Activated T-cell treated with anti-CD3 and anti-CD28 coated beads, Interleukin-2, amount 50 U/mL, for 24 hours (primary cell): Measurements from ENCODE around the gene ULK4.
"Not testable (repeated sequence)": the region's sequence is repeated elsewhere in the genome, so short reads cannot be mapped to it uniquely, and the experiment has no call there.

Source experiments
- DNase-seq: peaks from one replicate; pipeline ENCODE4 v3.0.0-alpha.2; 2020
- H3K27ac Mint-ChIP-seq: 2 replicates; pipeline ENCODE4 v1.8.0; 2020; ENCODE audit warnings: mild to moderate bottlenecking, mixed read lengths
- H3K27me3 Mint-ChIP-seq: 2 replicates; pipeline ENCODE4 v1.8.0; 2020; ENCODE audit warnings: mixed read lengths
- H3K36me3 Mint-ChIP-seq: 2 replicates; pipeline ENCODE4 v1.8.0; 2020; ENCODE audit warnings: low read depth, mixed read lengths
- H3K4me1 Mint-ChIP-seq: 2 replicates; pipeline ENCODE4 v1.8.0; 2020; ENCODE audit warnings: low read depth, mixed read lengths
- H3K4me3 Mint-ChIP-seq: 2 replicates; pipeline ENCODE4 v1.8.0; 2020; ENCODE audit warnings: mild to moderate bottlenecking, moderate library complexity, mixed read lengths
- H3K9me3 Mint-ChIP-seq: 2 replicates; pipeline ENCODE4 v1.8.0; 2020; ENCODE audit warnings: mixed read lengths

The ULK4 gene

DNA sequence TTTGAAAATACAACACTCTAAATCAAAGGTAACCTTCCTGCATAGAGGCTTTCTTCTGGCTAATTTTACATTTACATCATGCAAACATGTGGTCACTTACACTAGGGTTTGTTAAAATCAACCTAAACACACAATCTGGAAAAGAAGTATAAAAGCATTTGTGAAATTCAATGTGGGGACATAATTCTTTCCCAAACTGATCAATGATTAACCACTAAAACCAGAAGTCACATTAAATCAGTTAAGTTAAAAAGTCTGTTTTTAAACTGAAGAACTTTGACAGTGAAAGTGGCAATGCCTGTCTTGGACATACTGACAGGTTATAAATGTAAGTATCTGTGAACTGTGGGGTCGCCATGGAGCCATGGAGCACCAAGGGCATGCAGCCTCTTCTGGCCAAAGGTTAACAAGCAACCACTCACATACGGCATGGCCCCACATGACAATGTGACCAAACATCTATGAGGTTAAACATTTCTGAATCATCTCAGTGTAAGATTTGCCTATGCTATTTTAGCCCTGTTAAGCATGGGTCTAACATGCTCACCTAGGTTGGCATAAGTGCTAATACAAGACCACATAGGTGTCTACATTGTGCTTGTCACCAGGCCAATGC, 484.4 kb downstream of the ULK4 start:
- H3K4me1 Mint-ChIP-seq, result no peaks in the 10 kb centered on the region
- no peak overlapping the region for H3K4me3 Mint-ChIP-seq
- peaks cover 19% of the 10 kb centered on the region for H3K9me3 Mint-ChIP-seq
- H3K36me3 Mint-ChIP-seq, result peaks cover 9% of the 10 kb centered on the region
- no peaks in the 10 kb centered on the region for H3K27me3 Mint-ChIP-seq
- no peak for DNase-seq
- H3K27ac Mint-ChIP-seq, result no peak overlapping the region

DNA sequence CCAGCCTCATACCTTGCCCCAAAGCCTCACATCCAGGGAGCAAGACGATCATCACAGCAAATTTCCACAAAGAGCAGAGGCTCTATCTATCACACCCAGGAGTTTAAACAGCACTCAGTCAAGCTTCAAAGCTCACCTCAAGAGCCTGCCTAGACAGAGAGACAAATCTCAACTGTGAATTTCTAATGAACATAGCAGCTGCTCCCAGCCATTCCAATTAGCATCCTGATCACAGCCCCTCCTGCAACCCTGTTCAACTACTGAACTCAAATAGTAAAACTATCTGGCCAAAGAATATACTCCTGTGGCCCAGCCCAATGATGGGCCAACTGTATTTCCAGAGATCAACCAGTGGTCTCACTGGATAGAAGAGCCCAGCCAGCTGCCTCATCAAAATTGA, 492.8 kb downstream of the ULK4 start:
- no peaks in the 10 kb centered on the region for H3K4me1 Mint-ChIP-seq
- DNase-seq, result no peak
- no peak overlapping the region for H3K27ac Mint-ChIP-seq
- H3K27me3 Mint-ChIP-seq, result no peaks in the 10 kb centered on the region
- H3K9me3 Mint-ChIP-seq, result peaks cover 38% of the 10 kb centered on the region
- H3K36me3 Mint-ChIP-seq, result peaks cover 15% of the 10 kb centered on the region
- no peak overlapping the region for H3K4me3 Mint-ChIP-seq

DNA sequence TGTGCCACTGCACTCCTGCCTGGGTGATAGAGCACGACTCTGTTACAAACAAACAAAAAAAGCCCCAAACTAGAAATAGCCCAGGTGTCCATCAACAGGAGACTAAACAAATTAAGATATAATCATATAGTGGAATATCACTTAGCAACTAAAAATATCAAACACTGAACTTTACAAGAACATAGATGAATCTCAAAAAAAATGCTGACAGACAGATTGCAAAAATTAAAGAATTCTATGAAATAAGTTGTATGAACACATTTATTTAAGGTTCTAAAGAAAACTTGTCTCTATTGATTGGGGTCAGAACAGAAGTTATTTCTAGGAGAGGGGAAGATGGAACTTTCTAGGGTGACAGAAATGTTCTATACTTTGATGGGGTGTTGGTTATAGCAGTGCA, 494.4 kb downstream of the ULK4 start:
- H3K4me3 Mint-ChIP-seq, result no peak overlapping the region
- no peaks in the 10 kb centered on the region for H3K27me3 Mint-ChIP-seq
- H3K27ac Mint-ChIP-seq, result no peak overlapping the region
- DNase-seq, result no peak
- no peaks in the 10 kb centered on the region for H3K4me1 Mint-ChIP-seq
- peaks cover 11% of the 10 kb centered on the region for H3K36me3 Mint-ChIP-seq
- H3K9me3 Mint-ChIP-seq, result peaks cover 30% of the 10 kb centered on the region

DNA sequence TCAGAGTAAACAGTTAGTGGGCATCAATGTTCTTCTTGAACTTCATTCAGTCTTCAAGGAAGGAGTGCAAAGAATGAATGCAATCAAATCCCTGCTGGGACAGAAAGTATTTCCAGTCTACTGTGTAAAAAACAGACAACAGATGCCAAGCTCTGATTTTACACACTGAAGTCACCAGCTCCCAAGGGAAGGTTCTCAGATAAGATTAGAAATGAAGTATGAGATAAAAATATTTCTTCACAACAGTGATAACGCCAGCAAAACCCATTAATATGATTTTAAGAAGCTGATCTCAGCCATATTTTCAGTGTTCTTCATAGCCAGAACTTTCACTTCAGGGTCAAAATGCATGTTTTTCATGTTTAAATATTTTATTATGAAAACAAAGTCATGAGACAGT, 497.0 kb downstream of the ULK4 start:
- DNase-seq, result no peak
- Mint-ChIP-seq H3K27me3 (no peaks in the 10 kb centered on the region), H3K27ac (no peak overlapping the region), H3K4me1 (no peaks in the 10 kb centered on the region), H3K4me3 (no peak overlapping the region), H3K36me3 (peaks cover 5% of the 10 kb centered on the region), H3K9me3 (peaks cover 12% of the 10 kb centered on the region)

DNA sequence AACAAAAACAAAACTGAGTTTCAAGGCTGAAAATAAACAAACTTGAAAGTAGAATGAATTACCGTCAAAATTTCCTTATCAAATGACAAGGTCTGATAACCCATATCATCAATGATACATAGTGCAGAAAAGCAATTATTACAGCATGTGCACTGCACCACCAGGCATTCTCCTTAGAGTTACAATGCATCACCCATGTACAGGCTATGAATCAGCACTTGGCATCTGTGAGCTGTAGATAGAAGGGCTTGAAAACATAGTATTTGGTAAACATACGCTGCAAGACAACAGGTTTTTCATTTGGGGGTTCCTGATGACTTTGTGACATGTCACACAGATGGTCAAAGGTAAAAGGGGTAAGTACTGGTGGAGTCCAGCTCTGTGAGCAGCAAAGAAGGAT, 497.5 kb downstream of the ULK4 start:
- Mint-ChIP-seq H3K4me3 (no peak overlapping the region), H3K9me3 (peaks cover 7% of the 10 kb centered on the region), H3K36me3 (peaks cover 3% of the 10 kb centered on the region), H3K4me1 (no peaks in the 10 kb centered on the region), H3K27me3 (no peaks in the 10 kb centered on the region), H3K27ac (no peak overlapping the region)
- no peak for DNase-seq

DNA sequence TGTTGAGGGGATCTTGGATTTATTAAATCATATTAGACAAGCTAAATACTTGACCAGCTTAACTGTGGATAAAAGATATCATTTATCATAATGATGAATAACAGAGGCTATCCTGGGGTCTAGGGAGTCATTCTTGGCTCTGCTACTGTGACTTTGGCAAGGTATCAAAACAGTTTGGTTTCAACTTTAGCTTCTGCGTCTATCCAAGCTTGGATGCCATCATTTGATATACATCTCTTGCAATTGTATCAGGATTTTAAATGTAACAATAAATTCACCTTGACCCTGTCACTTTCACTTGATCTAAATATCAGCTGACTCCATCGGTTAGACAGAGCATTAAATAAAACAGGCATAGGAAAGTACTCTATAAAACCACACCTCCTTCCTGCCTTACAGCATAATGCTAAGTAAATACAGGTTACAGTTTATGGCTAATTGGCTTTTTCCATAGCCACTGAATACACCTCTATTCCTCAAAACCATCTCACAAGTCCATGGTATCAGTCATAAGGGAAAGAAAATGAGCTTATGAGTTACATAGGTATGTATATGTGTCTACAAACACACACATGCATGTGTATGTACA, 499.7 kb downstream of the ULK4 start:
- H3K36me3 Mint-ChIP-seq, result peaks cover 3% of the 10 kb centered on the region
- no peaks in the 10 kb centered on the region for H3K27me3 Mint-ChIP-seq
- no peak overlapping the region for H3K4me3 Mint-ChIP-seq
- H3K27ac Mint-ChIP-seq, result no peak overlapping the region
- H3K9me3 Mint-ChIP-seq, result no peaks in the 10 kb centered on the region
- no peaks in the 10 kb centered on the region for H3K4me1 Mint-ChIP-seq
- DNase-seq, result no peak

DNA sequence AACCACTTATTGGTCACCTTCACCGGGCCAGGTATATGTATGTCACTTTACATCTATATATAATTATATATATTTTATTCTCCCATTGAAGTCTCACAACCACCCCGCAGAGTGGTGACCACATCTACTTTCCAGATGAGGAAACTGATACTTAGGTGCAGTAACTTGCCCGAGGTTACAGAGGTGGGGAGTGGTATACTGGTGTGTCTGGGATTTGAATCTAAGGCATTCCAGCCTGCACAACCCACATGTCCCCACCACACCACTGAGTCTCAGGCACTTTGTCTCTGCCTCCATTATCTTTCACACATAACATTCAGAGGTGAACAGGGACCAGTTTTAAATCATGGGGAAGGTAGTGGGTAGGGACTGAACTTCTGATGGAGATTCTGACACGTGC, 501.2 kb downstream of the ULK4 start:
- H3K36me3 Mint-ChIP-seq, result peaks cover 3% of the 10 kb centered on the region
- no peaks in the 10 kb centered on the region for H3K9me3 Mint-ChIP-seq
- H3K27ac Mint-ChIP-seq, result no peak overlapping the region
- no peaks in the 10 kb centered on the region for H3K4me1 Mint-ChIP-seq
- DNase-seq, result no peak
- H3K27me3 Mint-ChIP-seq, result no peaks in the 10 kb centered on the region
- no peak overlapping the region for H3K4me3 Mint-ChIP-seq

DNA sequence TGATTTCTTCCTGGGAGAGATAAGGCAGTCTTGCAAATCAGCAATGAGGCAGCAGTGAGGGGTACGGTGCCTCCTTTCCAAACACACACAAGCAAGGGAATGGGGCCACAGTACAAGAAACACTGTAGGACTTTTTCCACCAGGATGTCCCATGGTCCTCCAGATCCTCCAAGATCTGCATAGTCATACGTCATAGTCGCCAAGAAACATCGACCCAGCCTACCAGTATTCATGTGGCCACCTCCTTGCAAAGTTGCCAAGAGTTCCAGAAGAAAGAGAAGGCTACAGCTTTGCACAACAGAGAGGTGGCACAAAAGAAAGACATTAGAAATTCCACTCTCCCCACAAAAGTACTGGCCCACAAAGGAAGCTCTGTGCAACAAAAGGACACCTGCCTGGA, 504.7 kb downstream of the ULK4 start:
- no peak for DNase-seq
- H3K27ac Mint-ChIP-seq, result no peak overlapping the region
- H3K27me3 Mint-ChIP-seq, result no peaks in the 10 kb centered on the region
- no peaks in the 10 kb centered on the region for H3K9me3 Mint-ChIP-seq
- H3K4me3 Mint-ChIP-seq, result no peak overlapping the region
- H3K4me1 Mint-ChIP-seq, result no peaks in the 10 kb centered on the region
- peaks cover 20% of the 10 kb centered on the region for H3K36me3 Mint-ChIP-seq

DNA sequence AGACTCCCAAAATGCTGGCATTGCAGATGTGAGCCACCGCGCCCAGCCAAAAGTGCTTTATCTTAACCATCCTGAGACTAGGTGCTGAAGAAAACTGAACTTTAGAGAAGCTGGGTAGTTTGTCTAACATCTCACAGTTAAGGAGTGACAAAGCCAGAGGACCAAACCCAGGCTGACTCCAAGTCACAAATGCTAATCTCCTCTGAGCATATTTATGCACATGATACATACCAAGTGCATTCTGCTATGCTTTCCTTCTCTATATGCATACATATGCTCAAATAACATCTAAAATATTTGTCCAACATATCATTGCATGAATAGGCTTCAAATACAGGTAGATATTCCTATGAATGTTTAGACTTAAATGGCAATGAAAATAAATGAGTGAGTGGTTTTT, 505.7 kb downstream of the ULK4 start:
- Mint-ChIP-seq H3K9me3 (no peaks in the 10 kb centered on the region), H3K27ac (no peak overlapping the region), H3K4me1 (no peaks in the 10 kb centered on the region), H3K36me3 (peaks cover 20% of the 10 kb centered on the region), H3K4me3 (no peak overlapping the region), H3K27me3 (no peaks in the 10 kb centered on the region)
- DNase-seq, result no peak

DNA sequence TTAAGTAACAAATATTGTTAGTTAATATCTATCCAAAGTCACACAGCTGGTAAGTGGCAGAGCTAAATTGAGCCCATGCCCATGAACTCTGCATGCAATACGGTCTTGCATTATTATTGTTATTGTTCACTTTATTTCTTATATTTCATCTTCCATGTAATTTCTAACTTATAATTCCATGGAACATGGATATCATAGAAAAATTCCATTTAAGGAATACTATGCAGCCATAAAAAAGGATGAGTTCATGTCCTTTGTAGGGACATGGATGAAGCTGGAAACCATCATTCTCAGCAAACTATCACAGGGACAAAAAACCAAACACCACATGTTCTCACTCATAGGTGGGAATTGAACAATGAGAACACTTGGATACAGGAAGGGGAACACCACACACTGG, 508.3 kb downstream of the ULK4 start:
- not testable (repeated sequence) for H3K27ac Mint-ChIP-seq, H3K9me3 Mint-ChIP-seq, H3K27me3 Mint-ChIP-seq, DNase-seq, H3K4me3 Mint-ChIP-seq, H3K4me1 Mint-ChIP-seq
- peaks cover 20% of the 10 kb centered on the region for H3K36me3 Mint-ChIP-seq

DNA sequence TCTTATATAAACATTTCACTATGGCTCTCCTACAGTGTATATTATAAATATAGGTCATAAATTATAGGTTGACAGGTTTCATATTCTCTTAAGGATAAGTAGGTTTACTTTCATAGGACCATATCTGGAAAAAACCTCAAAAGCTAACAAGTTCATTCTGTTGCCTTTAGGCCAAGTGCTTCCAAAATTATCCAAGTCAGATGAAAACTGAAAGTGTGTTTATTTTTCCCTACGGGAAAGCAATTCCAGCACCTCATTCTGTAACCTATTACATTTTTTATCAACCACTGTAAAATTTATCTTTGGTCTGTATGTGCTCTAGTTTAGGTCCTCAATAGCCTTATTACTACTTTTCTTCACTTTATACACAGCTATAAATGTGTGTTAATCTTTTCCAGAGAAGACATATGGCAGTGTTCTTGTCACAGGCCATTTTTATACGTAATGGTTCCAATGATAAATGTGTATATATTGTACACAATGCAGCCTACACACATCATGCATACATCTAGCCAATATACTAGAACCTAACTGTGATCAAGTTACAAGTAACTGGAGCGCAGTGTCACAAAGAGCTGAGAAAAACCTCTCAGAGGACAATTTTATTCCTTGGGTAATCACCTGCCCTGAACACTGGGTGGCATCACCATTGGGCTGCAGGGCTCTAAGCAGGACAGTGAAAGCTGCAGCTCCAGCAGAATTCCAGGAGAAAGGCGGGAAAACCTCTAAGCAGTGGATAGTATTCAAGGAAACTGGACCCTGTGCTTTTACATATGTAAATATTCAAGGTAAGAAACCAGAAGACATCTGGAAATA, 511.3 kb downstream of the ULK4 start:
- Mint-ChIP-seq H3K4me3 (no peak overlapping the region), H3K27ac (no peak overlapping the region), H3K9me3 (peaks cover 2% of the 10 kb centered on the region), H3K27me3 (no peaks in the 10 kb centered on the region), H3K36me3 (peaks cover 31% of the 10 kb centered on the region), H3K4me1 (no peaks in the 10 kb centered on the region)
- DNase-seq, result no peak

DNA sequence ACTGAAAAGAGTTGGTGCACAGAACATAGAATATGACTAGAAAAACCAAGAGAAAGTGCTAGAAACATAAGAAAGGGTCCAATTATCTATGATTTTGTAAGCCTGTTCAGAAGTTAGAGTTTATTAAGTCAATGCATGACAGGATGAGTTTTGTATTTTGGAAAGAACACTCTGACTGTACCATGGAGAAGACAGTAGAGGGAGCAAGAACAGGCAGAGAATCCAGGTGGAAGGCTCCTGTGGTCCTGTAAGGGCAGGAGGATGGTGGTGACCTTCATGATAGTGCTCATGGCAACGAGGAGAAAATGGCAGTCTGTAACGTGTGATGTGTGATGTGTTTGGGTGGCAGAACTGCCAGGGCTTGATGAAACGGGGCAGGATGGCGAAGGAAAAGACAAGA, 513.5 kb downstream of the ULK4 start:
- peaks cover 19% of the 10 kb centered on the region for H3K36me3 Mint-ChIP-seq
- H3K4me1 Mint-ChIP-seq, result no peaks in the 10 kb centered on the region
- H3K27ac Mint-ChIP-seq, result no peak overlapping the region
- H3K4me3 Mint-ChIP-seq, result no peak overlapping the region
- no peaks in the 10 kb centered on the region for H3K27me3 Mint-ChIP-seq
- H3K9me3 Mint-ChIP-seq, result peaks cover 2% of the 10 kb centered on the region
- no peak for DNase-seq

DNA sequence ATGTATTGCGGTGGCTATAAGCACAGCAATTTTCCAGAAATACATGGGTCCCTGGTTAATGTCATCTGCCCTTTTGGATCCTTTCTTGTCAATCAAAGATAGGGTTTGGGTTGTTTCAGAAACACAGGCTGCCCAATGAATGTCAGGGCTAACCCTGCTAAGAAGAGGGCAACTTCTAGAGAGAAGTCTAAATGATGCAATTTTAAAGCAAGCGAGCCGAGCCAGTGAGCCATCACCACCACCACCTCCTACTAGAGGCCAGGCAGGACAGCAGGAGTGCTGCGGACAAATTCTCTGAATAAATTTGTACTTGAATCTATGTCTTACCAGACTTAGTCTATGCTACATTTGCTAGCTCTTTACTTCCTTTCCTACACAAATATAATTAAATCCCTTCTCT, 514.2 kb downstream of the ULK4 start:
- no peak overlapping the region for H3K4me3 Mint-ChIP-seq
- peaks cover 13% of the 10 kb centered on the region for H3K36me3 Mint-ChIP-seq
- H3K4me1 Mint-ChIP-seq, result no peaks in the 10 kb centered on the region
- no peak for DNase-seq
- no peak overlapping the region for H3K27ac Mint-ChIP-seq
- H3K27me3 Mint-ChIP-seq, result no peaks in the 10 kb centered on the region
- H3K9me3 Mint-ChIP-seq, result peaks cover 2% of the 10 kb centered on the region

DNA sequence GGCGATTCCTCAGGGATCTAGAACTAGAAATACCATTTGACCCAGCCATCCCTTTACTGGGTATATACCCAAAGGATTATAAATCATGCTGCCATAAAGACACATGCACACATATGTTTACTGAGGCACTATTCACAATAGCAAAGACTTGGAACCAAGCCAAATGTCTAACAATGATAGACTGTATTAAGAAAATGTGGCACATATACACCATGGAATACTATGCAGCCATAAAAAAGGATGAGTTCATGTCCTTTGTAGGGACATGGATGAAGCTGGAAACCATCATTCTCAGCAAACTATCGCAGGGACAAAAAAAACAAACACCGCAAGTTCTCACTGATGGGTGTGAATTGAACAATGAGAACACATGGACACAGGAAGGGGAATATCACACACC, 515.6 kb downstream of the ULK4 start:
- H3K9me3 Mint-ChIP-seq, H3K27me3 Mint-ChIP-seq, DNase-seq, H3K4me3 Mint-ChIP-seq, H3K27ac Mint-ChIP-seq, H3K4me1 Mint-ChIP-seq: not testable (repeated sequence)
- H3K36me3 Mint-ChIP-seq, result peaks cover 11% of the 10 kb centered on the region

DNA sequence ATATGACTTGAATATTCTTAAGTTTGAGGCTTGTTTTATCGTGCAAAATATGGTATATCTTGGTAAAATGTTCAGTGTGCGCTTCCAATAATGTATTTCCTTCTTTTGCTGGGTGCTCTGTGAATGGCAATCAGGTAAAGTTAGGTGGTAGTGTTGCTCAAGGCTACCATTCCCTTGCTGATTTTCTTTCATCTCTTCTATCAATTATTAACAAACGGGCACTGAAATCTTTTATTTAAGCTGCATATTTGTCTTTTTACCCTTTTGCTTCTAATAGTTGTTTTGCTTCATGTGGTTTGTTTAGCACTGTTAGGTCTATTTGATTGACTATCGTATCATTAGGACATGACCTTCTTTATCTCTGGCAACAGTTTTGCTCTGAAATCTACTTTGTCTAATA, 520.3 kb downstream of the ULK4 start:
- no peak for DNase-seq
- H3K27ac Mint-ChIP-seq, result no peak overlapping the region
- no peak overlapping the region for H3K4me3 Mint-ChIP-seq
- H3K9me3 Mint-ChIP-seq, result peaks cover 9% of the 10 kb centered on the region
- H3K36me3 Mint-ChIP-seq, result peaks cover 4% of the 10 kb centered on the region
- no peaks in the 10 kb centered on the region for H3K4me1 Mint-ChIP-seq
- H3K27me3 Mint-ChIP-seq, result no peaks in the 10 kb centered on the region
